Measurements from ENCODE around the gene OR2J3. TPM values are rescaled to one million over a fixed set of nuclear protein-coding genes. Genes with fewer than 3 reads are reported as not detected.
"Not testable (repeated sequence)": the region's sequence is repeated elsewhere in the genome, so short reads cannot be mapped to it uniquely, and the experiment has no call there.

OR2J3 gene
- total RNA-seq, 1 experiment from 2014 or later: not detected

DNA sequence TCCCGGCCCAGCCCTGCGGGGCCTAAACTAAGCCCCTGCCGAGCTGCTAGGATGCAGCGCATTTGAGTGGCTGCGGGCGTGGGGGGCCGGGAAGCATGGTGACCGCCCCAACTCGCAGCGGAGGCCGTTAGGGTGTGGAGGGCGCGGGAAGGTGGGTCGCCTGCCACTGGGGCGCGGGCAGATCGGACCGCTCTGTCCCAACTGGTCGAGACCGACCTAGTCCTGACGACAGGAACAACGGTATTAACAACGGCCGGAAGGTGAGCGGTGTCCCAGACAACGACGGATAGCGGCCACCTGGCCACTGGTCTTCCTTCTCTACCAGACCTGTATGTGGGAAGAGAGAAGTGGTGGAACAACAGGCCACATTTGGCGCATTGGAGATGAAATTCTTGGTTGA lies 52.1 kb downstream of the OR2J3 start:
- not testable (repeated sequence) for DNase-seq (ENCODE audit: low read depth)

Other genes with a start within 250 kb of the OR2J3 start
- gene TRIM27, start 184.1 kb upstream of the OR2J3 start, total RNA-seq (2014; rRNA removed; shearing (Covaris generic)): 87.3 and 89.5 TPM in 2 replicates
- gene ZNF311, start 102.7 kb upstream of the OR2J3 start, total RNA-seq (2014; rRNA removed; shearing (Covaris generic)): 0.40 and 0.51 TPM in 2 replicates
- not detected in 2 replicates for gene OR2W1, start 62.9 kb upstream of the OR2J3 start, total RNA-seq (2014; rRNA removed; shearing (Covaris generic))
- gene OR2B3, start 20.7 kb upstream of the OR2J3 start, total RNA-seq (2014; rRNA removed; shearing (Covaris generic)): not detected in 2 replicates
- gene OR2J1, start 8.6 kb upstream of the OR2J3 start, total RNA-seq (2014; rRNA removed; shearing (Covaris generic)): not detected in 2 replicates
- gene OR2J2, start 62.8 kb downstream of the OR2J3 start, total RNA-seq (2014; rRNA removed; shearing (Covaris generic)): not detected in 2 replicates
- gene OR14J1, start 193.6 kb downstream of the OR2J3 start, total RNA-seq (2014; rRNA removed; shearing (Covaris generic)): not detected in 2 replicates

Measured in HT1080 (cell line).